PC-9 (cell line): ENCODE data around the gene ELAPOR2. TPM values are rescaled to one million over a fixed set of nuclear protein-coding genes. Genes with fewer than 3 reads are reported as not detected.

ENCODE experiments used
- BruUV-seq: library from RNA; stranded (reverse); fragments of 400-500 nt; replicated peaks from 2 replicates; lab custom pipeline; 2021; lab: Mats Ljungman, UMichigan
- CTCF ChIA-PET: fragments of 300-600 bp; sonication (Branson Sonifier 250); formaldehyde crosslinking; loops from one replicate; lab custom pipeline; 2022; ENCODE audit warnings: antibody characterized with exemption; lab: Charles Lee
- POLR2A ChIA-PET: fragments of 300-600 bp; sonication (Branson Sonifier 250); formaldehyde crosslinking; loops from one replicate; lab custom pipeline; 2022; ENCODE audit warnings: antibody characterized with exemption; ENCODE audit not compliant: unreplicated experiment; lab: Charles Lee
- DNase-seq, 2 experiments: peaks; one replicate each; pipeline versions ENCODE4 v3.0.0 to v3.0.0-alpha.2; 2015 to 2022; ENCODE audit warnings: mixed read lengths in 1 of 2
- H2AFZ ChIP-seq: fragments of 200-600 bp; sonication (generic); 2 replicates; pipeline ENCODE4 v1.8.1; 2017; ENCODE audit warnings: antibody characterized with exemption
- H3F3A ChIP-seq: fragments of 200-600 bp; sonication (generic); 2 replicates; pipeline ENCODE4 v1.8.1; 2017; ENCODE audit warnings: antibody characterized with exemption, mild to moderate bottlenecking, low read depth; ENCODE audit not compliant: insufficient read depth
- H3K27ac ChIP-seq: fragments of 200-600 bp; sonication (generic); 2 replicates; pipeline ENCODE4 v1.6.1; 2016; ENCODE audit warnings: mixed run types
- H3K27me3 ChIP-seq: fragments of 200-600 bp; sonication (generic); 2 replicates; pipeline ENCODE4 v1.6.1; 2016; ENCODE audit warnings: low read depth, mixed run types; ENCODE audit not compliant: insufficient read depth
- H3K36me3 ChIP-seq: fragments of 200-600 bp; sonication (generic); 2 replicates; pipeline ENCODE4 v1.6.1; 2016; ENCODE audit warnings: low read depth, mixed run types
- H3K4me1 ChIP-seq: fragments of 200-600 bp; sonication (generic); replicated peaks from 2 replicates; pipeline ENCODE4 v1.6.1; 2016; ENCODE audit warnings: mixed run types; ENCODE audit not compliant: insufficient read depth
- H3K4me2 ChIP-seq: fragments of 200-600 bp; sonication (generic); 2 replicates; pipeline ENCODE4 v1.6.1; 2017; ENCODE audit warnings: mixed run types
- H3K4me3 ChIP-seq: fragments of 200-600 bp; sonication (generic); 2 replicates; pipeline ENCODE4 v1.6.1; 2016; ENCODE audit warnings: mixed run types
- H3K79me2 ChIP-seq: fragments of 200-600 bp; sonication (generic); 2 replicates; pipeline ENCODE4 v1.6.1; 2017; ENCODE audit warnings: low read depth, mixed run types
- H3K9me2 ChIP-seq: fragments of 200-600 bp; sonication (generic); 2 replicates; pipeline ENCODE4 v1.8.1; 2017; ENCODE audit warnings: mild to moderate bottlenecking; ENCODE audit not compliant: insufficient read depth
- H3K9me3 ChIP-seq: fragments of 200-600 bp; sonication (generic); 2 replicates; pipeline ENCODE4 v1.8.1; 2016; ENCODE audit warnings: low read depth; ENCODE audit not compliant: insufficient read depth
- H4K20me1 ChIP-seq: fragments of 200-600 bp; sonication (generic); 2 replicates; pipeline ENCODE4 v1.8.1; 2017; ENCODE audit not compliant: insufficient read depth
- CTCF ChIP-seq: fragments of 200-600 bp; sonication (generic); conservative IDR thresholded peaks from 2 replicates; pipeline ENCODE4 v1.6.1; 2017; ENCODE audit warnings: mixed run types, antibody characterized with exemption, mild to moderate bottlenecking, moderate library complexity
- EZH2 ChIP-seq: fragments of 200-600 bp; sonication (generic); IDR thresholded peaks from 2 replicates; pipeline ENCODE4 v1.8.0; 2017; ENCODE audit warnings: antibody characterized with exemption, low read depth
- intact Hi-C: fragments of 100-400 bp; cut with micrococcal nuclease; formaldehyde crosslinking; loops from one replicate; pipeline ENCODE4 v1.10.0; 2022; ENCODE audit not compliant: unreplicated experiment
- total RNA-seq: library from RNA; stranded (reverse); gene quantifications from 2 replicates; pipeline ENCODE4 v1.2.3, GENCODE V29; 2021

The ELAPOR2 gene
- total RNA-seq, 1 experiment from 2014 or later: 11.0 TPM

- H3K27me3 ChIP-seq: no peaks in the 10 kb centered on the region
- no peaks in the 10 kb centered on the region; the same call in 1 of the 2 replicates for H3F3A ChIP-seq
- H2AFZ ChIP-seq: no peak overlapping the region
- ChIA-PET CTCF (no interaction called here), POLR2A (no interaction called here)
- no peak overlapping the region for H3K4me3 ChIP-seq
- TF ChIP-seq CTCF (no peak), EZH2 (no peak)
- H3K4me1 ChIP-seq: no peaks in the 10 kb centered on the region
- no peak overlapping the region for H3K27ac ChIP-seq
- no peaks in the 10 kb centered on the region for H3K9me3 ChIP-seq
- H3K36me3 ChIP-seq: no peaks in the 10 kb centered on the region
- no peaks in the 10 kb centered on the region for H3K9me2 ChIP-seq
- intact Hi-C loops: no loop called here
- no peaks in the 10 kb centered on the region for H4K20me1 ChIP-seq
- no TSS peak for BruUV-seq
- H3K4me2 ChIP-seq: no peak overlapping the region
- no peaks in the 10 kb centered on the region for H3K79me2 ChIP-seq
- no peak for DNase-seq
Observed at GRCh38 chr7:87067788-87068187, 8.3 kb upstream of the ELAPOR2 start.

- no peaks in the 10 kb centered on the region for H4K20me1 ChIP-seq
- no peak overlapping the region for H3K27ac ChIP-seq
- H3F3A ChIP-seq: peaks cover 7% of the 10 kb centered on the region
- TF ChIP-seq EZH2: no peak
- TF ChIP-seq CTCF: no peak
- CTCF ChIA-PET: no interaction called here
- no peaks in the 10 kb centered on the region for H3K36me3 ChIP-seq
- no peaks in the 10 kb centered on the region for H3K27me3 ChIP-seq
- intact Hi-C loops: loop anchor here (5.0 kb wide), 1 partner anchor 92 kb away; the partner anchor contains the start of gene DMTF1
- no peaks in the 10 kb centered on the region for H3K9me3 ChIP-seq
- H3K4me1 ChIP-seq: peaks cover 5% of the 10 kb centered on the region; the same call in 1 of the 2 replicates
- DNase-seq: no peak
- peak overlapping the region; percentile 86 for H2AFZ ChIP-seq
- POLR2A ChIA-PET: no interaction called here
- H3K4me3 ChIP-seq: peak overlapping the region; percentile 69; the same call in 1 of the 2 replicates
- no peaks in the 10 kb centered on the region for H3K9me2 ChIP-seq
- H3K79me2 ChIP-seq: no peaks in the 10 kb centered on the region
- no TSS peak for BruUV-seq
- peak overlapping the region; percentile 99 for H3K4me2 ChIP-seq
Observed at GRCh38 chr7:87060288-87060537, 759 bp upstream of the ELAPOR2 start.

DNA sequence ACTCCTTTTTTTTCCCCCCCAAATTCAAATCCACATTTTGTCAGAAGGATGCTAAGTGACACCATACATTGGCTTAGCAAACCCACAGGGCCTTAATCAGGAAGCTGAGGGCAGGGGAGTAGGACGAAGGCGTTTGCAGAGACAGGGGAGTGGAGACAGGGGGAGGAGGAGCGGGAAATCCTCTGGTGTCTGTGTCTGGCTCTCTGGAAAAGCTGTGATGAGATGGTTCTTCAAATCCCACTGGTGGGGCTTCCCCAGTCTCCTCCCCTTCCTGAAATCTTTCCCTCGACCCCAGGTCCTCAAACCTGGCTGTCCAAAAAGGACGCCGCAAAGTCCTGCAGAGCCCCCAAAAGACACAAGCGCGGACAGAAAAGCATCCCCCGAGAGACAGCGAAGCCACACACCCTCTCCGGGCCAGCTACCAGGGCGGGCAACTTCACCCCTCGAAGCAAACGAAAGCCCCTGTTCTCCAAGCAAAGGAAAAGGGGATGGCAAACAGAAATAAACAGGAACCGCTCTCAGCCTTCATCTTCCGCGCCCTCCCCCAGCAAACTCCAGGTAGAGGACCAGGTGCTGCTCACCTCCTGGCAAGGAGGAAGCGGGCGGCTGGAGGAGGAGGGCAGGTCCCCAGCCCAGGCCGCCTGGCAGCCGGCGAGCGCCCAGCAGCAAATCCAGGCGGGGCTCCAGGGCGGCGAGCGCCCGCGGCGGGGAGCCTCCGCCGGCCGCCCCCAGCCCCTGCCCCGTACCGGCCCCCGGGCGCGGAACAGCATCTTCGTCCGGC lies 520 bp downstream of the ELAPOR2 start:
- ChIA-PET CTCF (interaction anchor here (0.7 to 1.4 kb wide), 2 partner anchors 90 to 158 kb away, joined by 3 to 7 read pairs; no protein-coding TSS in a partner anchor), POLR2A (interaction anchor here (0.7 kb wide), 1 partner anchor 88 kb away, joined by 8 read pairs; no protein-coding TSS in a partner anchor)
- no peaks in the 10 kb centered on the region for H3K36me3 ChIP-seq
- peak in 1 of 2 experiments; percentile 50 for DNase-seq
- H3K4me3 ChIP-seq: peak overlapping the region; percentile 69; the same call in 1 of the 2 replicates
- peak overlapping the region; percentile 99 for H3K4me2 ChIP-seq
- peaks cover 5% of the 10 kb centered on the region; the same call in 1 of the 2 replicates for H3K4me1 ChIP-seq
- intact Hi-C loops: loop anchor here (10.0 kb wide), 1 partner anchor 124 kb away; no protein-coding TSS in a partner anchor
- TF ChIP-seq CTCF (no peak), EZH2 (no peak)
- peak overlapping the region; percentile 91 for H2AFZ ChIP-seq
- no peaks in the 10 kb centered on the region for H3K9me3 ChIP-seq
- no TSS peak for BruUV-seq
- H4K20me1 ChIP-seq: no peaks in the 10 kb centered on the region
- no peak overlapping the region for H3K27ac ChIP-seq
- no peaks in the 10 kb centered on the region for H3K79me2 ChIP-seq
- peaks cover 7% of the 10 kb centered on the region for H3F3A ChIP-seq
- H3K27me3 ChIP-seq: no peaks in the 10 kb centered on the region
- H3K9me2 ChIP-seq: no peaks in the 10 kb centered on the region
